Activated CD4-positive, alpha-beta memory T cell treated with anti-CD3 and anti-CD28 coated beads, Interleukin-2, amount 10 ng/mL, durations not matched to agents 7 days and 5 days (primary cell): ENCODE results near the gene SLC44A3. TPM values are rescaled to one million over a fixed set of nuclear protein-coding genes. Genes with fewer than 3 reads are reported as not detected.

ENCODE experiments used
- CTCF ChIA-PET: fragments of 350-600 bp; sonication (Branson Sonifier 250); formaldehyde crosslinking; loops from one replicate; lab custom pipeline; 2021; ENCODE audit warnings: antibody characterized with exemption, inconsistent platforms; lab: Charles Lee
- POLR2A ChIA-PET: fragments of 350-600 bp; sonication (Branson Sonifier 250); formaldehyde crosslinking; loops from one replicate; lab custom pipeline; 2021; ENCODE audit warnings: antibody characterized with exemption; lab: Charles Lee
- DNase-seq: peaks from one replicate; pipeline ENCODE4 v3.0.0-alpha.2; 2020
- H3K27ac Mint-ChIP-seq: one replicate; pipeline ENCODE4 v1.8.0; 2021; ENCODE audit warnings: mild to moderate bottlenecking, mixed read lengths
- H3K27me3 Mint-ChIP-seq: one replicate; pipeline ENCODE4 v1.8.0; 2021; ENCODE audit warnings: mixed read lengths
- H3K36me3 Mint-ChIP-seq: one replicate; pipeline ENCODE4 v1.8.0; 2021; ENCODE audit warnings: low read depth, mixed read lengths
- H3K4me1 Mint-ChIP-seq: one replicate; pipeline ENCODE4 v1.8.0; 2021; ENCODE audit warnings: mixed read lengths
- H3K4me3 Mint-ChIP-seq: one replicate; pipeline ENCODE4 v1.8.0; 2021; ENCODE audit warnings: mild to moderate bottlenecking, mixed read lengths
- H3K9me3 Mint-ChIP-seq: one replicate; pipeline ENCODE4 v1.8.0; 2021; ENCODE audit warnings: mixed read lengths
- total RNA-seq, 2 experiments: library from RNA; stranded (reverse); gene quantifications; one replicate each; pipeline ENCODE4 v1.2.3, GENCODE V29; 2021

Gene SLC44A3
- total RNA-seq, 2 experiments from 2014 or later, result 0.25 to 0.35 TPM

DNA sequence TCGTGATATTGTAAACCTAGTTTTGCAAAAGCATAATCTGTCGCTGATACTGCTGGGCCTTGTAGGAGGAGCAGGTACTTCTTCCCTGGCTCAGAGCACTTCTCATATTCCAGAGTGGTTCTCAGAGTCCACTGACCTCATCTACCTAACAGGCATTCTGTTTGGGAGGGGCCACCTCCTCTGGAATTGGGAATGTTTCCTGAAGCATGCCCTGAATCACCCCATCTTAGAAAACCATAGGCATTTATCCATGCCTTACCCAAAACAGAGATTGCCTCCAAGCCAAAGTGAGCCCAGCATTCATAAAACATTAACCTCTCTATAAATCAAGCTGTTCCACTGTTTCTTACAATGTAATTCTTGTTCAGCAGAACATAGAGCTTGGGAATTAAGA lies 35.1 kb downstream of the SLC44A3 start:
- Mint-ChIP-seq H3K36me3 (no peaks in the 10 kb centered on the region), H3K9me3 (no peaks in the 10 kb centered on the region), H3K4me1 (no peaks in the 10 kb centered on the region), H3K27ac (no peak overlapping the region), H3K27me3 (peaks cover 6% of the 10 kb centered on the region), H3K4me3 (no peak overlapping the region)
- no peak for DNase-seq
- POLR2A ChIA-PET, result interaction anchor here (1.3 kb wide), 1 partner anchor 188 kb away, joined by 6 read pairs; no protein-coding TSS in a partner anchor
- CTCF ChIA-PET, result interaction anchor here (0.7 to 4.8 kb wide), 16 partner anchors 9 to 379 kb away, joined by 3 to 110 read pairs (median 8); partner anchors contain the start of gene RWDD3

- Mint-ChIP-seq H3K4me3 (no peak overlapping the region), H3K27me3 (peaks cover 6% of the 10 kb centered on the region), H3K36me3 (no peaks in the 10 kb centered on the region), H3K9me3 (no peaks in the 10 kb centered on the region), H3K27ac (no peak overlapping the region), H3K4me1 (no peaks in the 10 kb centered on the region)
- ChIA-PET POLR2A (no interaction called here), CTCF (interaction anchor here (2.7 to 4.8 kb wide), 4 partner anchors 9 to 378 kb away, joined by 15 to 110 read pairs (median 44); partner anchors contain the start of gene RWDD3)
- no peak for DNase-seq
Observed at GRCh38 chr1:94856004-94856403, 35.8 kb downstream of the SLC44A3 start.

DNA sequence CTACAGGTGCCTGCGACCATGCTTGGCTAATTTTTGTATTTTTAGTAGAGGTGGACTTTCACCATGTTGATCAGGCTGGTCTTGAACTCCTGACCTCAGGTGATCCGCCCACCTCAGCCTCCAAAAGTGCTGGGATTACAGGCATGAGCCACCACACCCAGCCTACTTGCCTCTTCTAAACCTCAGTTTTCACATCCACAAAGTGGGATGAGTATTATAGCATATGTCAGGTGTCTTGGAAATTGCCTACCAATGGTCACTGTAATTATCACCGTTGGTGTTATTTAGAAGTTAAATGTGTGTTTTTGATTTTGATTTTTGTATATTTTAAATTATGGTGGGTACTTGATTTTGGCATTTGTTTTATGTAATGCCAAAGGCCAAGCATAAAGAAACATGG lies 36.7 kb downstream of the SLC44A3 start:
- POLR2A ChIA-PET, result no interaction called here
- CTCF ChIA-PET, result interaction anchor here (1.0 to 4.8 kb wide), 3 partner anchors 184 to 377 kb away, joined by 3 to 110 read pairs (median 64); partner anchors contain the start of gene RWDD3
- no peak overlapping the region for H3K27ac Mint-ChIP-seq

GRCh38 chr1:94858276-94858675 lies 38.1 kb downstream of the SLC44A3 start:
- H3K9me3 Mint-ChIP-seq, result no peaks in the 10 kb centered on the region
- H3K4me1 Mint-ChIP-seq, result no peaks in the 10 kb centered on the region
- H3K27me3 Mint-ChIP-seq, result peaks cover 6% of the 10 kb centered on the region
- no peak overlapping the region for H3K27ac Mint-ChIP-seq
- POLR2A ChIA-PET, result no interaction called here
- DNase-seq, result no peak
- CTCF ChIA-PET, result no interaction called here
- no peaks in the 10 kb centered on the region for H3K36me3 Mint-ChIP-seq
- H3K4me3 Mint-ChIP-seq, result no peak overlapping the region

More for the DNA sequence above, 36.7 kb downstream of the SLC44A3 start:
- DNase-seq, result no peak
- no peak overlapping the region for H3K4me3 Mint-ChIP-seq
- peaks cover 6% of the 10 kb centered on the region for H3K27me3 Mint-ChIP-seq
- no peaks in the 10 kb centered on the region for H3K9me3 Mint-ChIP-seq
- H3K36me3 Mint-ChIP-seq, result no peaks in the 10 kb centered on the region
- H3K4me1 Mint-ChIP-seq, result no peaks in the 10 kb centered on the region

- Mint-ChIP-seq H3K4me1 (no peaks in the 10 kb centered on the region), H3K9me3 (no peaks in the 10 kb centered on the region), H3K4me3 (no peak overlapping the region), H3K27me3 (peaks cover 6% of the 10 kb centered on the region), H3K36me3 (no peaks in the 10 kb centered on the region), H3K27ac (no peak overlapping the region)
- DNase-seq, result no peak
- ChIA-PET POLR2A (no interaction called here), CTCF (no interaction called here)
Observed at GRCh38 chr1:94859174-94859573, 39.0 kb downstream of the SLC44A3 start.

GRCh38 chr1:94862718-94863117 lies 42.6 kb downstream of the SLC44A3 start:
- Mint-ChIP-seq H3K27ac (no peak overlapping the region), H3K4me3 (no peak overlapping the region), H3K36me3 (no peaks in the 10 kb centered on the region), H3K4me1 (no peaks in the 10 kb centered on the region), H3K9me3 (no peaks in the 10 kb centered on the region), H3K27me3 (peaks cover 6% of the 10 kb centered on the region)
- DNase-seq, result no peak
- ChIA-PET POLR2A (no interaction called here), CTCF (interaction anchor here (4.6 kb wide), 1 partner anchor 8 kb away, joined by 25 read pairs; no protein-coding TSS in a partner anchor)

- H3K27ac Mint-ChIP-seq, result no peak overlapping the region
- no peaks in the 10 kb centered on the region for H3K4me1 Mint-ChIP-seq
- H3K27me3 Mint-ChIP-seq, result peaks cover 6% of the 10 kb centered on the region
- ChIA-PET CTCF (interaction anchor here (0.9 to 4.6 kb wide), 2 partner anchors 9 to 17 kb away, joined by 3 to 25 read pairs; no protein-coding TSS in a partner anchor), POLR2A (no interaction called here)
- no peaks in the 10 kb centered on the region for H3K36me3 Mint-ChIP-seq
- DNase-seq, result no peak
- no peaks in the 10 kb centered on the region for H3K9me3 Mint-ChIP-seq
- no peak overlapping the region for H3K4me3 Mint-ChIP-seq
Observed at GRCh38 chr1:94863297-94863911, 43.2 kb downstream of the SLC44A3 start.

DNA sequence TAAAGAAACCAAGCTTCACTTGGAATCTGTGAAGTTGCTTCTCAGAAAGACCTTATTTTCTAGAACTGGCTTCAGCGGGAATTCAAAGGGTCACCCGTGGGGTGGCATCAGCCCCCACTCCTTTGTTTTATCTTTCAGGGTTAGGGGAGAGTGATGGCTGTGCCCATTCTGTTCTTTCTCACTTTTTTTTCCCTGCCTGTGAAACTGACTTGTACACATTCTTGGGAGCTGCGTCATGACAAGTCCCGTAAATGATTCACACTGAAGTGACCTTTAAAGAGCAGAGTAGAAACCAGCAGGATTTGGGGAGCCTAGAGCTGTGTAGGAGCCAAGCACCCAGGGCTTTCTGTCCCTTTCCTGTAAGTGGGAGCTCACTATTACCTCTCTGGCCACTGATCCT lies 43.8 kb downstream of the SLC44A3 start:
- Mint-ChIP-seq H3K27me3 (peaks cover 6% of the 10 kb centered on the region), H3K4me1 (no peaks in the 10 kb centered on the region), H3K9me3 (no peaks in the 10 kb centered on the region), H3K4me3 (no peak overlapping the region), H3K36me3 (no peaks in the 10 kb centered on the region), H3K27ac (no peak overlapping the region)
- ChIA-PET CTCF (interaction anchor here (0.9 to 4.6 kb wide), 2 partner anchors 9 to 18 kb away, joined by 3 to 25 read pairs; no protein-coding TSS in a partner anchor), POLR2A (no interaction called here)
- no peak for DNase-seq

DNA sequence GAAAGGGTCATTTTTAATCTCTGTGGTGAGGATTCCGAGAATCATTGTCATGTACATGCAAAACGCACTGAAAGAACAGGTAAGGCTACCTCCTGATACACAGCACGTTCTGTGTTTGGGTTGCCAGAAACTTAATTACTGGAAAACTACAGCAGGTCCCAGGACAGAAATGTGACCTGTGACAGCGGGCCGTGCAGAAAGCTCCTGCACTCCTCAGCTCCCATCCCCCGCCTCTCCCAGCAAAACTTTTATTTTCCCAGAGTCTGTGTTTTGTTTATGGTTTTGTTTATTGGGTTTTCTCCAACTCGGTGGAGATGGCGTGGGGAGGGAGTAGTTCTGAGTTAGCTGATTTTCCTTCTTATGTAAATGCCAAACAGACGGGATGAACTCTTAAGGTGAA lies 44.7 kb downstream of the SLC44A3 start:
- Mint-ChIP-seq H3K27ac (no peak overlapping the region), H3K36me3 (no peaks in the 10 kb centered on the region), H3K4me3 (no peak overlapping the region), H3K27me3 (peaks cover 4% of the 10 kb centered on the region), H3K9me3 (no peaks in the 10 kb centered on the region), H3K4me1 (no peaks in the 10 kb centered on the region)
- no peak for DNase-seq
- CTCF ChIA-PET, result interaction anchor here (4.6 kb wide), 1 partner anchor 10 kb away, joined by 25 read pairs; no protein-coding TSS in a partner anchor
- POLR2A ChIA-PET, result no interaction called here

DNA sequence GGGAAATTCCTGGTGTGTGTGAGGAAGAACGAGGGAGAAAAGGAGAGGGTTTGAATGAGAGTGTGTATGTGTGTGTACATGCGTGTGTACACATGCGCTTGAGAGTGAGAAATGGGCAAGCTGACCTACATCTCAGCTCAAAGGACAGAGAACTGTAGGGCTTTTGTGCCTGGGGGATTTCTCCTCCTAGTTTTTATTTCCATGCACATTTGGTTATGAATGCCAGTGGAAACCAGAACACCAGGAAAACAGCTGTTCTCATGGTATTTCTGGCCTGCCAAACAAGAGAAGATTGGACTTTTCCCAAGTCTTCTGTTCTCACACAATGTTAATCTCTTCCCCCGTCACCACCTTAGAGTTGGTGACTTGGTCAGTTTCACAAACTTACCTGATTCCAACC lies 45.2 kb downstream of the SLC44A3 start:
- Mint-ChIP-seq H3K4me3 (no peak overlapping the region), H3K9me3 (no peaks in the 10 kb centered on the region), H3K27me3 (peaks cover 2% of the 10 kb centered on the region), H3K27ac (no peak overlapping the region), H3K36me3 (no peaks in the 10 kb centered on the region), H3K4me1 (no peaks in the 10 kb centered on the region)
- ChIA-PET POLR2A (no interaction called here), CTCF (interaction anchor here (1.1 to 4.6 kb wide), 2 partner anchors 11 to 178 kb away, joined by 4 to 25 read pairs; no protein-coding TSS in a partner anchor)
- no peak for DNase-seq

- ChIA-PET POLR2A (no interaction called here), CTCF (interaction anchor here (1.1 to 4.6 kb wide), 2 partner anchors 12 to 177 kb away, joined by 4 to 25 read pairs; no protein-coding TSS in a partner anchor)
- H3K36me3 Mint-ChIP-seq, result no peaks in the 10 kb centered on the region
- no peaks in the 10 kb centered on the region for H3K9me3 Mint-ChIP-seq
- H3K27me3 Mint-ChIP-seq, result peaks cover 2% of the 10 kb centered on the region
- H3K4me1 Mint-ChIP-seq, result no peaks in the 10 kb centered on the region
- H3K27ac Mint-ChIP-seq, result no peak overlapping the region
- DNase-seq, result no peak
- H3K4me3 Mint-ChIP-seq, result no peak overlapping the region
Observed at GRCh38 chr1:94866164-94866807, 46.1 kb downstream of the SLC44A3 start.

- CTCF ChIA-PET, result no interaction called here
- POLR2A ChIA-PET, result no interaction called here
- no peaks in the 10 kb centered on the region for H3K36me3 Mint-ChIP-seq
Observed at GRCh38 chr1:94871031-94871430, 50.9 kb downstream of the SLC44A3 start.

More at GRCh38 chr1:94871031-94871430, 50.9 kb downstream of the SLC44A3 start:
- no peak overlapping the region for H3K4me3 Mint-ChIP-seq
- H3K27me3 Mint-ChIP-seq, result peaks cover 2% of the 10 kb centered on the region
- no peak for DNase-seq
- H3K9me3 Mint-ChIP-seq, result no peaks in the 10 kb centered on the region
- H3K4me1 Mint-ChIP-seq, result peaks cover 6% of the 10 kb centered on the region
- no peak overlapping the region for H3K27ac Mint-ChIP-seq
